Putamen (tissue), 1 donor: ENCODE measurements around the gene CD19.
"Not testable (repeated sequence)": the region's sequence is repeated elsewhere in the genome, so short reads cannot be mapped to it uniquely, and the experiment has no call there.

ENCODE experiments used
- DNase-seq: peaks from one replicate; pipeline ENCODE4 v3.0.0-alpha.2; 2016; ENCODE audit warnings: low spot score

The CD19 gene

GRCh38 chr16:28910086-28911031 lies 21.4 kb upstream of the CD19 start:
- DNase-seq, result no peak

- DNase-seq, result no peak
Observed at GRCh38 chr16:28912558-28912957, 19.2 kb upstream of the CD19 start.

- DNase-seq, result no peak
Observed at GRCh38 chr16:28913946-28914724, 17.6 kb upstream of the CD19 start.

- no peak for DNase-seq
Observed at GRCh38 chr16:28915181-28915580, 16.6 kb upstream of the CD19 start.

- DNase-seq, result no peak
Observed at GRCh38 chr16:28917095-28917494, 14.7 kb upstream of the CD19 start.

GRCh38 chr16:28918698-28919097 lies 13.1 kb upstream of the CD19 start:
- no peak for DNase-seq

GRCh38 chr16:28923231-28923587 lies 8.6 kb upstream of the CD19 start:
- DNase-seq, result no peak

- DNase-seq, result no peak
Observed at GRCh38 chr16:28923652-28924398, 7.9 kb upstream of the CD19 start.

- DNase-seq, result no peak
Observed at GRCh38 chr16:28924399-28924761, 7.4 kb upstream of the CD19 start.

- DNase-seq, result peak; percentile 89
Observed at GRCh38 chr16:28924762-28925385, 6.9 kb upstream of the CD19 start, which contains the start of gene RABEP2. Gene RABEP2, minus strand, starts transcription at chr16:28925238. Its CDS starts 75 bp downstream, at chr16:28925163.

- DNase-seq, result peak; percentile 60
Observed at GRCh38 chr16:28925386-28926228, 6.2 kb upstream of the CD19 start.

- DNase-seq, result not testable (repeated sequence)
Observed at GRCh38 chr16:28926284-28926683, 5.5 kb upstream of the CD19 start.

GRCh38 chr16:28927815-28928214 lies 4.0 kb upstream of the CD19 start:
- no peak for DNase-seq

- no peak for DNase-seq
Observed at GRCh38 chr16:28930203-28930602, 1.6 kb upstream of the CD19 start.

GRCh38 chr16:28930652-28931051 lies 1.1 kb upstream of the CD19 start:
- DNase-seq, result no peak

- DNase-seq, result no peak
Observed at GRCh38 chr16:28932339-28933141, 769 bp downstream of the CD19 start.

GRCh38 chr16:28933171-28933570 lies 1.4 kb downstream of the CD19 start:
- no peak for DNase-seq

GRCh38 chr16:28935346-28935745 lies 3.6 kb downstream of the CD19 start:
- no peak for DNase-seq

- DNase-seq, result peak; percentile 44
Observed at GRCh38 chr16:28935924-28936783, 4.4 kb downstream of the CD19 start.
